IPS DF 4.7 (cell line): ENCODE data around the gene EPPIN.
A peak's percentile ranks its signal among the peaks of the same experiment; 100 is the strongest.
"Not testable (repeated sequence)": the region's sequence is repeated elsewhere in the genome, so short reads cannot be mapped to it uniquely, and the experiment has no call there.

Experiments used
- DNase-seq: peaks from one replicate; pipeline ENCODE4 v3.0.0-alpha.2; 2013; ENCODE audit warnings: low spot score; ENCODE audit errors: extremely low read depth

Gene EPPIN

DNA sequence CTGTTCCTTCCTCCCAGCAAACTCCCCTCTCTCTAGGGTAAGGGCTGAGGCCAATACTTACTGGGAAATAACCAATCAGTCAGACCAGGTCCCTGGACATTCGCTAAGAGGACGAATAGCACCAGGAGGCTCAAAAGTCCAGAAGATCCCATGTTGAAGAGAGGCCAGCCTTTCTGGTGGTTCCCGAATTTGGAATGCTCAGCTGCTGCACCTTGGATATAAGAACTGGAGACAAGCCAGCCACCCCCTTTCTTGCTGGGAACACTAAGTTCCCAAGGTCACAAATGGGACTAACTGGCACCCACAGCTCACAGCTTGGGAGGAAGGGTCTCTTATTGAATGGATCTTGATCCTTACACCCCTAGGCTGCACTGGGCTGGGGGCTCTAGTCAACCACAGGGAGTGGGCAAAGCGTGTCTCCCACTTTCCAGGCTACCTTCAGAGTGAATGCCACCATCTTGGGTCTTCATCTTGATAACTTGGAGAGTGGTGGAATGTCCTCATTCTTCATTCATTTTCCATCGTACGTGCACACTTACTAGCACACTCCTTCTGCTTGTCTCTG, at the start of gene EPPIN:
EPPIN (minus strand) TSS at position 196 of the 565 bp plus-strand sequence; CDS start at position 152, 44 bp downstream.
- no peak for DNase-seq

DNA sequence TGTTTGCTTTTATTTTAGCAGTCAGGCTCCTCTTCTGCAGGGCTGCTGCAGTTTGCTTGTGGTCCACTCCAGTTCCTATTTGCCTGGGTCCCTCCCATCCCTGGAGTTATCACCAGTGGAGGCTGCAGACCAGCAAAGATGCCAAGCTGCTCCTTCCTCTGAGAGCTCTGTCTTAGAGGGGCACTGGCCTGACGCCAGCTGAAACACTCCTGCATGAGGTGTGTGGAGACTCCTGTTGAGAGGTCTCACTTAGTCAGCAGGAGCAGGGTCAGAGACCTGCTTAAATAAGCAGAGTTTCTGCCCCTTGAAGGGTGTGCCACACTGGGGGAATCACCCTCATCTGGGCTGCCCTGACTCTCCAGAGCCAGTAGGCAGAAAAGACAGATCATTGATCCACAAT, 48.0 kb upstream of the EPPIN start:
- DNase-seq, result no peak

DNA sequence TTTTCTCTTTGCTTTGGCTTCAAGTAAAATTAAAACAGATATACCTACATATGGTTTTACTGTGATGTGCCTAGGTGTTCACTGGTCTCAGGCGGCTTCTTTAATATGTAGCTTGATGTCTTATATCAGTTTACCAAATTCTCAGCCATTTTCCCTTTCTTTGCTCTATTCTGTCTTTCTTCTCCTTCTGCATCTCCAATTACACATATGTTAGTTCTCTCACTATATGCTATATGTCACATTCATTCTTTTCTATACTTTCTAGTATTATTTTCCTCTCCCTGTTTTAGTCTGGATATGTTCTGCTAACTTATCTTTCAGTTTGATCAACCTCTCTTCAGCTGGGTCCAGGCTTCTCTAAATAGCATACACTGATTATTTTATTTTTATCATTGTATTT, 46.3 kb upstream of the EPPIN start:
- no peak for DNase-seq

DNA sequence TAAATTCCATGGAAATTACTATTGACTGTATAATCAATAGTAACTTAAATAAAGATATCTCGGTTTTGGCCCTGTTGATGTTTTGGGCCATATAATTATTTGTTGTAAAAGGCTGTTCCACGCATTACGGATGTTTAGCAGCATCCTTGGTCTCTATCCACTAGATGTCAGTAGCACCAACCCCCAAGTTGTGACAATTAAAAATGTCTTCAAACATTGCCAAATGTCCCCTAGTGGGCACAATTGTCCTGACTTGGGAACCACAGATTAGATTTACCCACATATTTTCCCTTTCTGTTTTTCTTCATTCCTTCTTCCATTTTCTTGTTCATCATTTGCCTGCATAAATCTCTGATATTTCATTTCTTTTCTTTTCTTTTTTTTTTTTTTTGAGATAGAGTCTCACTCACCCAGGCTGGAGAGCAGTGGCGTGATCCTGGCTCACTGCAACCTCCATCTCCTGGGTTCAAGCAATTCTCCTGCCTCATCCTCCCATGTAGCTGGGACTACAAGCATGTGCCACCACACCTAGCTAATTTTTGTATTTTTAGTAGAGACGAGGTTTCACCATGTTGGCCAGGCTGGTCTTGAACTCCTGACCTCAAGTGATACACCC, 45.5 kb upstream of the EPPIN start:
- peak; percentile 58 for DNase-seq

DNA sequence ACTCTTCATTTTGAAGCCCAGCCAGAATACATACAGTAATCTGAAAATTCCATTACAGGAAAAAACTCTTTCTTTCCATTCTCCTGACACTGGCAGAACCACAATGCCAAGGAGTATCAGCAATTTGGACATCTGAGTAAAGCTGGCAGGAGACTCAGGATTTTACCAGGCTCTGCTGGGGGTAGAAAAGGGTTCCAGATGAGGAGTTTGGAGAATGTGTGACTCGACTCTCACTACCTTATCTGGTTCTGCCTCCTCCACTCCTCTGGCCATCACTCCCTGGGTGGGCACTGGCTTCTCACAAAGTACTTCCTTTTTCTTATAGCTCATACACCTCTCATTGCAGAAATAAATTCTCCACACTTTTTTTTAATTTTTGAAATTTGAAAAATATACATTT, 42.5 kb upstream of the EPPIN start:
- no peak for DNase-seq

DNA sequence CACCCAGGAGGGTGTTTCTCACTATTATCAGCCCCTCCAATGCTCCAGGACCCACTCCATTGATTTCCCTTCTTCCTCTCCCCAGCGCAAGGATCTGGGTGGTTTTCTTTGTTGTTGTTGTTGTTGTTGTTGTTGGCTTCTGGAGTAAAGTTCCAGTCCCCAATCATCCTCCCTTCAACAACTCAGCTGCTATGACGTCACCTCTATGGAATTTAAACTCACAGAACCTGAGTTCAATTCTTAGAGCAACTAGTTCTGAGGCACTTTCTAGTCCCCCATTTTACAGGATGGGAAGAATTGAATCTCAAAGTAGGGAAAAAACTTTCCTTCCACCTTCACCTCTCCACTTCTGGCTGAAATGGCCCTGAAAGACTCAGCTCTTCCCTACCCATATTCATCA, 41.6 kb upstream of the EPPIN start:
- no peak for DNase-seq

DNA sequence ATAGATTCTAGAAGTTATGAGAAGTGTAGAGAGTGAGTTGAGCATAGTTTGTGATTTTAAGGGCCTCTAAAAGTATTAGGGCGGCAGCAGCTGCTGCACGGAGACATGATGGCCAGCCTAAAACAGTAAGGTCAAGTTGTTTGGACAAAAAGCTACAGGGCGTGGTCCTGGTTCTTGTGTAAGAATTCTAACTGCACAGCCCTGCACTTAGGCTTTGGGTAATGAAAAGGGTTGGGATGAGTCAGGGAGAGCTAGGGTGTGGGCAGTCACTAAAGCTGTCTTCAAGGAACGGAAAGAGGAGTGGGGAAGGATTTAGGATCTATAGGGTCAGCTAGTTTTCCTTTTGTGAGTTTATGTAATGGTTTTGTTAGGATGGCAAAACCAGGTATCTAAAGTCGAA, 38.8 kb upstream of the EPPIN start:
- not testable (repeated sequence) for DNase-seq

DNA sequence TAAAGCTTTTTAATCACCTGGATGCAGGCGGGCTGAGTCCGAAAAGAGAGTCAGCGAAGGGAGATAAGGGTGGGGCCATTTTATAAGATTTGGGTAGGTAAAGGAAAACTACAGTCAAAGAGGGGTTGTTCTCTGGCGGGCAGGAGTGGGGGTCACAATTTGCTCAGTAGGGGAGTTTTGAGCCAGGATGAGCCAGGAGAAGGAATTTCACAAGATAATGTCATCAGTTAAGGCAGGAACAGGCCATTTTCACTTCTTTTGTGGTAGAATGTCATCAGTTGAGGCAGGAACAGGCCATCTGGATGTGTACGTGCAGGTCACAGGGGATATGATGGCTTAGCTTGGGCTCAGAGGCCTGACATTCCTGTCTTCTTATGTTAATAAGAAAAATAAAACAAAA, 37.1 kb upstream of the EPPIN start:
- not testable (repeated sequence) for DNase-seq

DNA sequence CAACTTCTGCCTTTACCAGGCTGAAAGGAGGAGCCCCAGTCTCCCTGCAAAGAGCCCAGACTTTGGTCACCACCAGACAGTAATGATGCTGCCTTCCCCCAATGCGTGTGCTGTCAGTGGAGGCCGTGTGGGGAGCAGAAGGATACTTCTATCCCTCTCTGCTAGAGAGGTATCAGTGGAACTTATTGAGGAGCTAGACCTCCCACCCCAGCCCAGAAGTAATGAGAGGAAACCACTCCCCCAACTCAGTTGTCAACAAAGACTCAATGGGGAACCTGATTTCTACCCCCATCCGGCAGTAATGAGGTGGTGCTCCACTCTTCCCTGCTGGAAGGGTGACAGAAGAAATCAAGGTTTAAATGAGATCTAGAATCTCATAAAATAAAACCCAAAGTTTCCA, 36.3 kb upstream of the EPPIN start:
- no peak for DNase-seq

DNA sequence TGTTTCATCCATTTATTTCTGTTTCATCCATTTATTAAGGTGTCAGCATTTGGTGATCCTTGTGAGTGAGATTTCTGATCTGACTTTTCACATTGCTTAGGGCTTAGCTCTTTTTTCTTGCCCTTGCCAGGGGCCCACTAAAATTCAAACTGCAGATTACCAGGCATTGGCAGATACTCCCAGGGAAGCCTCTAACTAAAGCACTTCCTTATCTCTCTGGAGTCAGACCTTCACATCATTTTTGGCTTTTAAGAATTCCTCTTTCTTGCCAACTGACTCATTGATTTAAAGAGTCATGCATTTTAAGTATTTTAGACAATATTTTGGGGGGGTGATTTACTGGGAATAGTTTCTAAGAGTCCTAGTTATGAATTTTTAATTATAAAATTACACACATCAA, 34.5 kb upstream of the EPPIN start:
- no peak for DNase-seq

DNA sequence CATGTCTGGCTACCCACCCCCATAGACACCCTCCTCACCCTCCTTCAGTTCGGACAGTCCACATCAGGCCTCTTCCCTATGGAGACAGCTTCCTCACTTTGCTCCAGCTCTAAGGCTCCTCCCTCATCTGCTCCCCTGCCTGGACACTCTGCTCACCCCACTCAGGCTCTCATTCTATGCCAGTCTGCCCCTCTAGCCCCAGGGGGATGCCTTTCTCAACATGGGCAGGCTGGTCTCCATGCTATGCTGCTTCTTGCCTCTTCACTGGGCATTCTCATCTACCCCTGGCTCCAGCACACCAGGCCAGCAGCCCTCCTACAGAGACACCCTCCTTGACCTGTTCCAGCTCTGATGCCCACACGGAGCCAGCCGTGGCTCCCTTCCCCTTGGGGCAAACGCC, 32.0 kb upstream of the EPPIN start, which contains the start of gene WFDC8:
WFDC8 (minus strand) TSS at position 101 of the 400 bp plus-strand sequence; CDS start at position 64, 37 bp downstream.
- DNase-seq, result no peak

DNA sequence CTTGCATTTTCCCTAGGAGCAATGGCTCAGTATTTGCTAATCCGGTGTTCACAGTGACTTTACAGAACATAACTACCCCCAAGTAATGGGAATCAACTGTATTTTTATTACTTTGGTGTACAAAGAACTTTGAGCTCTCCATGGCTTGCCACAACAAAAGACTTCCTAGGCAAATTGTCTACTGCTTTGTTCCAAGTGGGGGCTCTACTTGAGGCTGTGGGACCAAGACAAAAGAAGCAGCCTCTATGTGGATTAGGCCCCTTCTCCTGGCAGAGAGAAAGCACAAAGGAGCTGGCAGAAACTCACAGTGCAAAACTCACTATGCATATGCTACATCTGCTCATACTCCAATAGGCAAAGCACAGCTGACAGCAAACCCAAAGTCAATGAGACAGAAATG, 31.0 kb upstream of the EPPIN start:
- no peak for DNase-seq

DNA sequence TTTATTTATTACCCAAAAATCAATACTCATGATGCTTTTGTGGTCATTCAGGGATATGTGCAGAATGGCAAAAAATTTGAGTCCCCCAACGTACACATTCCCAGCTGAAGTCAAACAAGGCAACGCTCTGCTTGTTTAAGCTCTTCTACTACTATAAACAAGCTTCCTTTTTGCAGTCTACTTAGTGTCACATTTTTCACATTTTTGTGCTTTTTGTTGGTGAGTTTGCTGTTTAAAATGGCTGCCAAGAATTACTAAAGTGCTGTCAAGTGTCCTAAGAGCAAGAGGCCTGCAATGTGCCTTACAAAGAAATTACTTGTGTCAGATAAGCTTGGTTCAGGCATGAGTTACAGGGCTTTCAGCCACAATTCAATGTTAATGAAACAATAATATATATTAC, 29.8 kb upstream of the EPPIN start:
- DNase-seq, result no peak

DNA sequence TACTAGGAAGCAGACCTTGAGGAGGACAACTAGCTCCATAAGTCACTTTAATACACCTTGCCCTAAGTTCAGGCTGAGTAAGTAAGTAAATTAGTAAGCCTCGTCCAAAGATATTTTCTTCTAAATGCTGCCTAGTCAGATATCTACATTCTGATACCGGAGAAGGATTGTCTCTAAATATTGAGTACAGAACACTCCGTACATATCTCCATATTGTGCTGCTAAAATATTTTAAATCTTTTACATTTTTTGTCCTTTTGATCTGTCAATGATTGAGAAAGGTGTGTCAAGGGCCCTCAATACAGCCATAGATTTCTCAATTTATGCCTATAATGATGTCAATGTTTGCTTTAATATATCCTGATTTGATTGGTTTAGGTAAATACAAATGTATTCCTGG, 28.7 kb upstream of the EPPIN start:
- DNase-seq, result no peak

DNA sequence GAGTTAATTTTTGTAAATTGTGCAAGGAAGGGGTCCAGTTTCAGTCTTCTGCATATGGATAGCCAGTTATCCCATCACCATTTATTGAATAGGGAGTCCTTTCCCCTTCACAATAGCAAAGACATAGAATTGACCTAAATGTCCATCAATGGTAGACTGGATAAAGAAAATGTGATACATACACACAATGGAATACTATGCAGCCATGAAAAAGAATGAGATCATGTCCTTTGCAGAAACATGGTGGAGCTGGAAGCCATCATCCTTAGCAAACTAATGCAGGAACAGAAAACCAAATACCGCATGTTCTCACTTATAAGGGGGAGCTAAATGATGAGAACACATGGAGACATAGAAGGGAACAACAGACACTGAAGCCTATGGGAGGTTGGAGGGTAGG, 22.4 kb upstream of the EPPIN start:
- DNase-seq, result not testable (repeated sequence)

DNA sequence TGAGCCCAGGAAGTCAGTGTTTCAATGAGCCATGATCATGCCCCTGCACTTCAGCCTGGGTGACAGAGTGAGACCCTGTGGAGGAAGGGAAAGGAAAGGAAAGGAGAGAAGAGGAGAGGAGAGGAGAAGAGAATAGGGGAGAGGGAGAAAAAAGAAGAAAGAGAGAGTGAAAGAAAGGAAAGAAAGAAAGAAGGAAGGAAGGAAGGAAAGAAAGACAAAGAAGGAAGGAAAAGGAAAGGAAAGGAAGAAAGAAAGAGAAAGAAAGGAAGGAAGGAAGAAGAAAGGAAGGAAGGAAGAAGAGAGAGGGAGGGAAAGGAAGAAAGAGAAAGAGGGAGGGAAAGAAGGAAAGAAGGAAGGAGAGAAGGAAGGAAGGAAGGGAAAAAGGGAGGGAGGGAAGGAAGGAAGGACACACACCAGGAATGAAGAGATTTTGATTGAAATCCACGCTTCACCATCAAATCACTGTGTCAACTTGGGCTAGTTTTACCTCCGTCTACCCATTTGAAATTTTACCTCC, 17.6 kb upstream of the EPPIN start:
- no peak for DNase-seq

DNA sequence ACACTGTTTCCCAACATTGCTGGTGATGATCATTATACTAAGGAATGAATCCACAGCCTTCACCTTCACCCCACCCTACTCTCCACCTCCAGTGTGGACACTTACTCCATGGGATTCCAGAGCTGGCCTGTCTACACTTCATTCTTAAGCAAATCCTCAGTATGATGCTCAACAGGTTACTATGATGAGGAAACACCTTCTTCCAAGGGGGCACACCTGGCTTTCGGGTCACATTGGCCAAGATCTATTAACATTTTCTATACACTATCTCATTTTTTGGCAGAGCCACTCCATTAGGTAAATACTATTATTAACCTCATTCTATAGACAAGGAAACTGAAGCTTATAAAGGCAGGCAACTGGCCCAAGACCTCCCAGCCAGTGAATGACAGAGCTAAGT, 8.0 kb upstream of the EPPIN start:
- DNase-seq, result no peak

DNA sequence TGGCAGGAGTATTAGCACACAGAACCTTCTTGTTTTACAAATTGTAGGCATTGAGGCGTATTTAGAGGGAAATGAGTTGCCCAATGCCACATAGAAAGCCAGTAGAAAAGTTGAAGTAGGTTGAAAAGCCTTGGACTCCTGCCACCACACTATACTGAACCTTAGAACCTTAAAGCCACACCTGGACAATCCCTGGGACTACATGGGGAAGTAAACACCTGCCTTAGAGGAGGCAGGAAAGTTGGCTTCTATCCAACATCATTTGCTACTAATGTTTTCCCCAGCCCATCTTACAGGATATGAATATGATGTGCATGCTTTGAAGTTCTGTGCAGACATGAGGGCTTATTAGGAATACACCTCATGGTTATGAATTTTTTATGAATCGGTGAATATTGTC, 5.3 kb upstream of the EPPIN start:
- DNase-seq, result no peak

DNA sequence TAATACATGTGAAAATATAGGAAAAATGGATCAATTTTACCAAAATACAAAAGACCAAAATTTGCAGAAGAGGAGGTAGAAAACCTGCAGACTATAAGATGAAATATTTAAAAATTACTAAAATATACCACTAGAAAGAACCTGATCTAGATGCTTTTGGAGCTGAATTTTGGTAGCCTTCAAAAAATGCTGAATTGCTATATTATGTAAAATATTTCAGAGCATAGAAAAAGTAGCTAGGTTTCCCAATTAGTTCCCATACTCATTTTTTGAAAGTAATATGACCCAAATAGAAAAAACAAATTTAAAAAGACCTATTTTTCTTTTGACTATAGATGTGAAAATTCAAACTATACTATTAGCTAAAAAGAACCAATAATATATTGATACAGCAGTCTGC, 3.6 kb upstream of the EPPIN start:
- DNase-seq, result no peak

DNA sequence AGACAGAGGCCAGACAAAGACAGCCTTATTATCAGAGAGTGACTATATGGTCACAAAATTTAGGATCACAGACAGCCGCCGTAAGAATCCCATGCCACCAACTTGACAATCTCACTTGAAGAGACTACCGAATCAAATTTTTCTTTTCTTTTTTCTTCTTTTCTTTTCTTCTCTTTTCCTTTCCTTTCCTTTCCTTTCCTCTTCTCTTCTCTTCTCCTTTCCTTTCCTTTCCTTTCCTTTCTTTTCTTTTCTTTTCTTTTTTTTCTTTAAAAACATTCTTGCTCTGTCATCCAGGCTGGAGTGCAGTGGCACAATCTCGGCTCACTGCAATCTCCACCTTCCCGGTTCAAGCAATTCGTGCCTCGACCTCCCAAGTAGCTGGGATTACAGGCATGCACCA, 1.2 kb upstream of the EPPIN start:
- DNase-seq, result no peak

DNA sequence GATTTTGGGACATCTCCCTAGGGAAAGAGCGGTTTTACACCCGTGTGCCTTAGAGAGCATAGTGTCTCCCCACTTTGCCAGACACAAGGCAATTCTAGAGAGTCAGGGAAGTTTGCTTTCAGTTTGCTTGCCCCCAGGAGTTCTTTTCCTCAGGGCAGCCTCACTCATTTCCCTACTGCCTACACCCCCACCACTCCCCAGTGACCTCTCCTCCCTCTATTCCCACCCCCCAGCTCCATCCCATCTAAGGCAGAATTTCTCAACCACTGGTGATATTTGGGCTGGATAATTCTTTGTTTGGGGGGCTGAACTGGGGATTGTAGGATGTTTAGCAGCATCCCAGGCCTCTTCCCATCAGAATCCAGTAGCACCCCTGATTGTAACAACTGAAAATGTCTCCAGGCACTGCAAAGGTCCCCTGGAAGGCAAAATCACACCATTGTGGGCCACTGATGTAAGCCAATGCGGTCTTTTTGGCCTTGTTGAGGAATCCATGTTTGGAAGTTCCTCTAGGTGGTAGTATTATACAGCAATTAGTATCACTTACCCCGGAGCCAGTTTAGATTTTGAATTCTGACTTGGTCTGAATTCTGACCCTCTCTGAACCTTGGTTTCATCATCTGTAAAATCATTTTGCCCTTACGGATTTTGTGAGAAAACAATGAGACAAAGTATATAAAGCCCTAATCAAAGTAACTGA, 1.3 kb downstream of the EPPIN start:
- peak; percentile 44 for DNase-seq

DNA sequence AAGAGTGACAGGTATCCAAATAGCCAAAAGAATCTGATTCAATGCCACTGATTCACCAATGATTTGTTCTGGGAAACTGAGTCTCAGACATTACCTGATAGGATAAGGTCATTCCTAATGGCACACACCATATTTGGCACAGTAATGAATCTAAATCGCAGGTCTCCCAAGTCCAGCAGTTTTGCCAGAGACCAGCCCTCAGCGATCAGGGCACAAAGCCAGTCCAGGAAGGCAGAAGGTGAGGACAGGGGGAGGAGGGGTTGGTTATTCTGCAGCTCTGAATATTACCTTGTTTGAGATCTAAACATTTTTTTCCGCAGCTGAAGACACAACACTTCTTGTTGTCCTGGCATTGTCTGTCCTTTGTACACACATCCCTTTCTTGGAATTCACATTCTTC, 1.9 kb downstream of the EPPIN start:
- no peak for DNase-seq

DNA sequence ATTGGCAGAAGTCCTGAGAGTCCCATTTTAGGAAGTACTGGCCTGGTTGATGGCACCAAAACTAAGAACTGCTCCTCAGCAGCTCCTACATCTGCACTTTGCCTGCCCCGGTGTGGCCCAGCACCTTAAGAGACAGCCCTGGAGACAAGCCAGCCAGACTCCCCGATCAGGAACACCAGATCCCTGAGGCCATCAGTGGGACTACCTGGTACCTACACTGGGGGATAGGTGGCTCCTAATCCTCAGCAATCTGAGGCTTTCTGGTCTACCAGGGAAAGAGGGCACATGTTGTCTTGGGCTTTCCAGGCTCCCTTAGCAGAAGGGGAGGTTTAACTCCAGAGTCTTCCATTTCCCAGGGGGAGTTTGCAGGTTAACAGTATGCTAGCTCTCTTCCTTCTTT, 7.8 kb downstream of the EPPIN start, which contains the start of gene WFDC6:
WFDC6 (minus strand) TSS at position 101 of the 400 bp plus-strand sequence; CDS start at position 26, 75 bp downstream.
- no peak for DNase-seq
